ENCODE results near the gene NACC2.

NACC2 gene

GRCh38 chr9:136128436-136128835 is 33.3 kb upstream of the NACC2 start:
- FAIRE-seq: no peak

- FAIRE-seq: no peak
Observed at GRCh38 chr9:136127313-136127712, 32.2 kb upstream of the NACC2 start.

- FAIRE-seq: no peak
Observed at GRCh38 chr9:136124976-136125692, 30.0 kb upstream of the NACC2 start.

- FAIRE-seq: no peak
Observed at GRCh38 chr9:136122425-136123383, 27.6 kb upstream of the NACC2 start.

GRCh38 chr9:136121801-136122200 is 26.7 kb upstream of the NACC2 start:
- FAIRE-seq: no peak

GRCh38 chr9:136120438-136120844 is 25.4 kb upstream of the NACC2 start:
- no peak for FAIRE-seq

GRCh38 chr9:136119883-136120393 is 24.8 kb upstream of the NACC2 start:
- no peak for FAIRE-seq

- no peak for FAIRE-seq
Observed at GRCh38 chr9:136119061-136119882, 24.2 kb upstream of the NACC2 start.

GRCh38 chr9:136118320-136119060 is 23.4 kb upstream of the NACC2 start, which contains the start of gene TMEM250:
Gene TMEM250 (minus strand): TSS chr9:136118875. CDS start chr9:136116900, 1,975 bp downstream.
- FAIRE-seq: no peak

- no peak for FAIRE-seq
Observed at GRCh38 chr9:136117916-136118319, 22.8 kb upstream of the NACC2 start.

GRCh38 chr9:136117291-136117915 is 22.3 kb upstream of the NACC2 start:
- no peak for FAIRE-seq

GRCh38 chr9:136116360-136117098 is 21.4 kb upstream of the NACC2 start:
- FAIRE-seq: no peak

- no peak for FAIRE-seq
Observed at GRCh38 chr9:136115641-136116359, 20.7 kb upstream of the NACC2 start.

GRCh38 chr9:136115206-136115605 is 20.1 kb upstream of the NACC2 start:
- no peak for FAIRE-seq

GRCh38 chr9:136114610-136115009 is 19.5 kb upstream of the NACC2 start:
- FAIRE-seq: no peak

- FAIRE-seq: no peak
Observed at GRCh38 chr9:136112541-136112940, 17.5 kb upstream of the NACC2 start.

- no peak for FAIRE-seq
Observed at GRCh38 chr9:136111910-136112309, 16.8 kb upstream of the NACC2 start.

GRCh38 chr9:136111190-136111589 is 16.1 kb upstream of the NACC2 start:
- no peak for FAIRE-seq

GRCh38 chr9:136110082-136111061 is 15.3 kb upstream of the NACC2 start:
- FAIRE-seq: no peak
